Dermis blood vessel endothelial cell (primary cell): Measurements from ENCODE around the gene NTSR2. TPM values are rescaled to one million over a fixed set of nuclear protein-coding genes. Genes with fewer than 3 reads are reported as not detected.
"Not testable (repeated sequence)": the region's sequence is repeated elsewhere in the genome, so short reads cannot be mapped to it uniquely, and the experiment has no call there.

ENCODE experiments used
- DNase-seq: peaks from one replicate; pipeline ENCODE4 v3.0.0; 2010
- total RNA-seq: library from RNA; depleted of rRNA; stranded (reverse); fragments of >200 nt; gene quantifications from 2 replicates; pipeline ENCODE4 v1.2.3, GENCODE V29; 2014

Gene NTSR2
- total RNA-seq, 1 donor from 2014 or later: not detected

- DNase-seq: no peak
Measured at GRCh38 chr2:11678306-11678960, 8.4 kb upstream of the NTSR2 start.

- DNase-seq: no peak
Measured at GRCh38 chr2:11677136-11678055, 7.4 kb upstream of the NTSR2 start.

GRCh38 chr2:11676640-11677039 is 6.6 kb upstream of the NTSR2 start:
- DNase-seq: no peak

GRCh38 chr2:11675423-11676112 is 5.6 kb upstream of the NTSR2 start:
- no peak for DNase-seq

GRCh38 chr2:11674983-11675382 is 5.0 kb upstream of the NTSR2 start:
- DNase-seq: no peak

GRCh38 chr2:11672407-11672806 is 2.4 kb upstream of the NTSR2 start:
- no peak for DNase-seq

- DNase-seq: no peak
Measured at GRCh38 chr2:11667866-11668637, 1.9 kb downstream of the NTSR2 start.

GRCh38 chr2:11667194-11667593 is 2.8 kb downstream of the NTSR2 start:
- DNase-seq: no peak

GRCh38 chr2:11665510-11666362 is 4.3 kb downstream of the NTSR2 start:
- DNase-seq: no peak

GRCh38 chr2:11665028-11665427 is 5.0 kb downstream of the NTSR2 start:
- no peak for DNase-seq

GRCh38 chr2:11663427-11663826 is 6.6 kb downstream of the NTSR2 start:
- DNase-seq: no peak

- DNase-seq: no peak
Measured at GRCh38 chr2:11662882-11663281, 7.1 kb downstream of the NTSR2 start.

GRCh38 chr2:11661891-11662435 is 8.0 kb downstream of the NTSR2 start:
- no peak for DNase-seq

GRCh38 chr2:11660396-11660795 is 9.6 kb downstream of the NTSR2 start:
- not testable (repeated sequence) for DNase-seq

GRCh38 chr2:11659851-11660250 is 10.1 kb downstream of the NTSR2 start:
- no peak for DNase-seq

- no peak for DNase-seq
Measured at GRCh38 chr2:11659115-11659475, 10.9 kb downstream of the NTSR2 start.

- DNase-seq: no peak
Measured at GRCh38 chr2:11658208-11659114, 11.5 kb downstream of the NTSR2 start.

- DNase-seq: no peak
Measured at GRCh38 chr2:11657646-11658045, 12.3 kb downstream of the NTSR2 start.

- DNase-seq: no peak
Measured at GRCh38 chr2:11657195-11657594, 12.8 kb downstream of the NTSR2 start.

- DNase-seq: no peak
Measured at GRCh38 chr2:11656671-11657101, 13.3 kb downstream of the NTSR2 start.
